ENCODE measurements around the gene HK3.
"Not testable (repeated sequence)": the region's sequence is repeated elsewhere in the genome, so short reads cannot be mapped to it uniquely, and the experiment has no call there.

Gene HK3

GRCh38 chr5:176874198-176874780 is 24.9 kb downstream of the HK3 start:
- Histone ChIP-seq H3F3A (ENCODE audit: insufficient read depth, low read length) (no peaks in the 10 kb centered on the region), H3K79me2 (ENCODE audit: insufficient read depth, low read length) (no peaks in the 10 kb centered on the region), H3K36me3 (ENCODE audit: insufficient read depth, low read length) (no peaks in the 10 kb centered on the region), H3K27me3 (ENCODE audit: insufficient read depth, low read length) (no peaks in the 10 kb centered on the region), H3K4me1 (ENCODE audit: insufficient read depth, low read length, severe bottlenecking) (no peaks in the 10 kb centered on the region), H3K4me2 (ENCODE audit: low read length) (no peak overlapping the region), H4K20me1 (ENCODE audit: insufficient read depth, low read length) (no peaks in the 10 kb centered on the region), H3K27ac (ENCODE audit: low read depth, low read length, poor library complexity, severe bottlenecking) (no peak overlapping the region), H2AFZ (ENCODE audit: low read length) (no peak overlapping the region), H3K9me3 (ENCODE audit: low read length) (no peaks in the 10 kb centered on the region), H3K4me3 (ENCODE audit: low read depth, low read length, poor library complexity, severe bottlenecking) (no peak overlapping the region), H3K9me2 (ENCODE audit: low read depth, low read length) (no peaks in the 10 kb centered on the region), H3K9ac (ENCODE audit: low read length) (no peak overlapping the region)
- TF ChIP-seq EZH2 (IDR thresholded peaks at IDR 0.05; ENCODE audit: borderline replicate concordance, low read length): no peak

DNA sequence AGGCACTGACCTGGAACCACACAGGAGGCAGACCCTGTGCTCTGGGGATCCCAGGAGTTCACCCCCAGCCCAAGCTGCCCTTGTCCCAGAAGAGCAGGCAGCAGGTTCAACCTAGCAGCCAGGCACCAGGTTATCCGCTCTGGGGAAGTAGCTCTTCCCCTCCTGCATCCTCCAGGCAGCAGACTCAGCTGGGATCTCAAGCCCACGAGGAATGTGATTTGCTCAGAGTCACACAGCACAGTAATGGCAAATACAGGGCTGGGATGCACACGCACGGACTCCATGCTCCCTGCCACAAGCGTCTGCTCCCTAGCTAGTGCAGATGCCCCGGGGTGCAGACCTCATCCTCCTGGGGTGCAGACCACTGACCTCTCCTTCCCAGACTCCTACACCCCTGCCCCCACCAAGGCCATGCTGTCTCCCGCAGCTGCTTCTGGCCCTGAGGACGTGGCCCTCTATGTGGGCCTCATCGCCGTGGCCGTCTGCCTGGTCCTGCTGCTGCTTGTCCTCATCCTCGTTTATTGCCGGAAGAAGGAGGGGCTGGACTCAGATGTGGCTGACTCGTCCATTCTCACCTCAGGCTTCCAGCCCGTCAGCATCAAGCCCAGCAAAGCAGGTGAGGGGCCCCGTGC is 25.5 kb downstream of the HK3 start:
- no peak overlapping the region for H3K4me3 ChIP-seq (ENCODE audit: low read depth, low read length, poor library complexity, severe bottlenecking)
- no peak overlapping the region for H3K4me2 ChIP-seq (ENCODE audit: low read length)
- no peak for TF ChIP-seq EZH2 (IDR thresholded peaks at IDR 0.05; ENCODE audit: borderline replicate concordance, low read length)
- TF ChIP-seq, protein P1, sequence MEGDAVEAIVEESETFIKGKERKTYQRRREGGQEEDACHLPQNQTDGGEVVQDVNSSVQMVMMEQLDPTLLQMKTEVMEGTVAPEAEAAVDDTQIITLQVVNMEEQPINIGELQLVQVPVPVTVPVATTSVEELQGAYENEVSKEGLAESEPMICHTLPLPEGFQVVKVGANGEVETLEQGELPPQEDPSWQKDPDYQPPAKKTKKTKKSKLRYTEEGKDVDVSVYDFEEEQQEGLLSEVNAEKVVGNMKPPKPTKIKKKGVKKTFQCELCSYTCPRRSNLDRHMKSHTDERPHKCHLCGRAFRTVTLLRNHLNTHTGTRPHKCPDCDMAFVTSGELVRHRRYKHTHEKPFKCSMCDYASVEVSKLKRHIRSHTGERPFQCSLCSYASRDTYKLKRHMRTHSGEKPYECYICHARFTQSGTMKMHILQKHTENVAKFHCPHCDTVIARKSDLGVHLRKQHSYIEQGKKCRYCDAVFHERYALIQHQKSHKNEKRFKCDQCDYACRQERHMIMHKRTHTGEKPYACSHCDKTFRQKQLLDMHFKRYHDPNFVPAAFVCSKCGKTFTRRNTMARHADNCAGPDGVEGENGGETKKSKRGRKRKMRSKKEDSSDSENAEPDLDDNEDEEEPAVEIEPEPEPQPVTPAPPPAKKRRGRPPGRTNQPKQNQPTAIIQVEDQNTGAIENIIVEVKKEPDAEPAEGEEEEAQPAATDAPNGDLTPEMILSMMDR (IDR thresholded peaks at IDR 0.05; ENCODE audit: low read length): no peak
- no peaks in the 10 kb centered on the region for H3K4me1 ChIP-seq (ENCODE audit: insufficient read depth, low read length, severe bottlenecking)
- no peaks in the 10 kb centered on the region for H3K79me2 ChIP-seq (ENCODE audit: insufficient read depth, low read length)
- no peak overlapping the region for H3K9ac ChIP-seq (ENCODE audit: low read length)
- H3K27ac ChIP-seq (ENCODE audit: low read depth, low read length, poor library complexity, severe bottlenecking): no peak overlapping the region
- H2AFZ ChIP-seq (ENCODE audit: low read length): no peak overlapping the region
- H3K9me2 ChIP-seq (ENCODE audit: low read depth, low read length): no peaks in the 10 kb centered on the region
- H4K20me1 ChIP-seq (ENCODE audit: insufficient read depth, low read length): no peaks in the 10 kb centered on the region
- H3K9me3 ChIP-seq (ENCODE audit: low read length): no peaks in the 10 kb centered on the region
- no peaks in the 10 kb centered on the region for H3F3A ChIP-seq (ENCODE audit: insufficient read depth, low read length)
- H3K36me3 ChIP-seq (ENCODE audit: insufficient read depth, low read length): no peaks in the 10 kb centered on the region
- no peaks in the 10 kb centered on the region for H3K27me3 ChIP-seq (ENCODE audit: insufficient read depth, low read length)

- not testable (repeated sequence) for H3K79me2 ChIP-seq (ENCODE audit: insufficient read depth, low read length); H3K9me3 ChIP-seq (ENCODE audit: low read length); H3K4me1 ChIP-seq (ENCODE audit: insufficient read depth, low read length, severe bottlenecking); H3K4me2 ChIP-seq (ENCODE audit: low read length); H3K27ac ChIP-seq (ENCODE audit: low read depth, low read length, poor library complexity, severe bottlenecking); H3K9me2 ChIP-seq (ENCODE audit: low read depth, low read length); H3F3A ChIP-seq (ENCODE audit: insufficient read depth, low read length); H3K4me3 ChIP-seq (ENCODE audit: low read depth, low read length, poor library complexity, severe bottlenecking); H3K9ac ChIP-seq (ENCODE audit: low read length); H3K27me3 ChIP-seq (ENCODE audit: insufficient read depth, low read length); H2AFZ ChIP-seq (ENCODE audit: low read length); H4K20me1 ChIP-seq (ENCODE audit: insufficient read depth, low read length); H3K36me3 ChIP-seq (ENCODE audit: insufficient read depth, low read length)
Measured at GRCh38 chr5:176873011-176873410, 26.1 kb downstream of the HK3 start.

DNA sequence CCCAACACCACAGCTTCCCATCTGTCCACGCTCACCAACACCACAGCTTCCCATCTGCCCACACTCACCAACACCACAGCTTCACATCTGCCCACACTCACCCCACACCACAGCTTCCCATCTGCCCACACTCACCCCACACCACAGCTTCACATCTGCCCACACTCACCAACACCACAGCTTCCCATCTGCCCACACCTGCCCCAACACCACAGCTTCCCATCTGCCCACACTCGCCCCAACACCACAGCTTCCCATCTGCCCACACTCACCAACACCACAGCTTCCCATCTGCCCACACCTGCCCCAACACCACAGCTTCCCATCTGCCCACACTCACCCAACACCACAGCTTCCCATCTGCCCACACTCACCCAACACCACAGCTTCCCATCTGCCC is 26.6 kb downstream of the HK3 start:
- not testable (repeated sequence) for H3K4me2 ChIP-seq (ENCODE audit: low read length); H3K9me3 ChIP-seq (ENCODE audit: low read length); H3K9me2 ChIP-seq (ENCODE audit: low read depth, low read length); H3F3A ChIP-seq (ENCODE audit: insufficient read depth, low read length); H3K27ac ChIP-seq (ENCODE audit: low read depth, low read length, poor library complexity, severe bottlenecking); H3K27me3 ChIP-seq (ENCODE audit: insufficient read depth, low read length); H3K79me2 ChIP-seq (ENCODE audit: insufficient read depth, low read length); H3K4me3 ChIP-seq (ENCODE audit: low read depth, low read length, poor library complexity, severe bottlenecking); H4K20me1 ChIP-seq (ENCODE audit: insufficient read depth, low read length); H2AFZ ChIP-seq (ENCODE audit: low read length); H3K9ac ChIP-seq (ENCODE audit: low read length); H3K4me1 ChIP-seq (ENCODE audit: insufficient read depth, low read length, severe bottlenecking); H3K36me3 ChIP-seq (ENCODE audit: insufficient read depth, low read length)

DNA sequence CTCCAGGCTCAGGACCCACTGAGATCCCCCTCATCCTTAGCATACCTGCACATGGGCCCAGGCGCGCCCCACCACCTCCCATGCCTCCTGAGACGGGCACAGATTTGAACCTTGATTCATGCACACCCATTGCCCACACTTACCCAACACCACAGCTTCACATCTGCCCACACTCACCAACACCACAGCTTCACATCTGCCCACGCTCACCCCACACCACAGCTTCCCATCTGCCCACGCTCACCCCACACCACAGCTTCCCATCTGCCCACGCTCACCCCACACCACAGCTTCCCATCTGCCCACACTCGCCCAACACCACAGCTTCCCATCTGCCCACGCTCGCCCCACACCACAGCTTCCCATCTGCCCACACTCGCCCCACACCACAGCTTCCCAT is 28.5 kb downstream of the HK3 start:
- H3K4me2 ChIP-seq (ENCODE audit: low read length); H3K4me3 ChIP-seq (ENCODE audit: low read depth, low read length, poor library complexity, severe bottlenecking); H3K27me3 ChIP-seq (ENCODE audit: insufficient read depth, low read length); H3K9me2 ChIP-seq (ENCODE audit: low read depth, low read length); H3K79me2 ChIP-seq (ENCODE audit: insufficient read depth, low read length); H4K20me1 ChIP-seq (ENCODE audit: insufficient read depth, low read length); H2AFZ ChIP-seq (ENCODE audit: low read length); H3F3A ChIP-seq (ENCODE audit: insufficient read depth, low read length); H3K9ac ChIP-seq (ENCODE audit: low read length); H3K4me1 ChIP-seq (ENCODE audit: insufficient read depth, low read length, severe bottlenecking); H3K36me3 ChIP-seq (ENCODE audit: insufficient read depth, low read length); H3K9me3 ChIP-seq (ENCODE audit: low read length); H3K27ac ChIP-seq (ENCODE audit: low read depth, low read length, poor library complexity, severe bottlenecking): not testable (repeated sequence)

Data from OCI-LY1 (cell line).